Ramos (cell line): ENCODE data around the gene FAM217A.
"Not testable (repeated sequence)": the region's sequence is repeated elsewhere in the genome, so short reads cannot be mapped to it uniquely, and the experiment has no call there.

Source experiments
- in situ Hi-C: fragments of 300-500 bp; cut with MboI; formaldehyde crosslinking; loops from one replicate; pipeline ENCODE4 v1.14.3; 2022; ENCODE audit warnings: low sequenced_read_pairs; ENCODE audit not compliant: unreplicated experiment

FAM217A gene, protein sequence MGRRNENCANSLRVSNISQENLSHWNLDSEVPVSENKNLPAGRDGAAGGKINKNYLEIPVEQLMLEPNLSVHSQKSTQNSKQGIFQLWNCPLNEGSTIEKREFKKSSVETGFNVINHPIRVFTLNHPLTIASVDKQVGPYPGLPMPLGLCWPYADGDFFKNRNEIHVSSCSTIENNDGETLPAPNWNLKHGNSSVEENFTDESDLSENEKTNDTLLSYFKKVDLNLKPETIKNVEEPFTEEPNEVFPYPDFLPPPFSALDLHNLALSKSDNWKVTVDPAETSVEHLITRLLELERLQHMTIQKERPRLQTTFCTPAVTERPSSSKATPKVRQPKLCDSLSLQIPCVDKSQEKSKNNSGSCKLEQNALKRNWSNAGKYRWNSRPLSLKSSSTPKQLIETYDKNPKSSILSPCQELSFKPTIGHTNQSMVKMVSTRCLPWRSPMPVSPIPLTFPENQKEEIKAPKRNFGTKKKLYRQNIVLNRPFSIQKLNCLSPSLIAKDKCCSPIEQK

DNA sequence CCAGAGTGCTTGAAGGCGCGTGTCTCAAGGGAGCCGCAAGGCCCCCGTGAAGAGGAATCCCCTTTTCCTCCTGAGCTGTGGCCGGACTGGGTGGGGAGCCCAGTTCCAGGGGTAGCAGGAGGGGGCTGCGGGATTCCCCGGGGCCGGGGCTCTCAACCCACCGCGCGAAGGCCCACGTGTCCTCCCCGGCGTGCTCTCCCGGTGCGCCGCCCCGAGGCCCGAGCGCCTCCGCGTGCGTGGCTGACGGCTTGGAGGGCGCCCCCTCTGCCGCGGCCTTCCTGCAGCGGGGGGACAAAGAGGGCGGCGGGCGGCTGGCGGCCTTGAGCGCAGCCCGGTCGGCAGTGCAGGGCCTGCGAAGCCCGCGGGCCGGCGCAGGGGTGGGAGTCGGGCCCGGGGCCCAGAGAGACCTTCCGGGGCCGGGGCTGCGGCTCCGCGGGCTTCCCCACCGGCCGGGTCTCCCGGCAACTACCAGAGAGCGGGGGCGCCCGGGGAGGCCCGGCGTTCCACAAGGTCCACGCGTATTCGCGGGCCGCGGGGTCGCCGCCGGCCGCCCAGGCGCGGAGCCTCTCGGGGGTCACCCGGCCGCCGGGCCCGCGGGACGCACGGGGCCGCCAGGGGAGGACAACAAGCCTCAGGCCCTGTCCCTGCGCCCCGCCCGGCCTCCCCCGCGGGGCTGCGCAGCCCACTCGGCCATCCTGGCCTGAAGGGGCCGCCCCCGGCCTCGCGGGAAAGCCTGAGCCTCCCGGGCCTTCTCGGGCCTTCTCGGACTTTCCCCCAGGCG is at the start of gene FAM217A:
Gene FAM217A, minus strand, starts transcription at position 447 of the 781 bp plus-strand sequence. CDS start 1,723 bp downstream, outside the sequence.
- in situ Hi-C loops = no loop called here

GRCh38 chr6:4128072-4128471 is 49.1 kb upstream of the FAM217A start:
- in situ Hi-C loops = no loop called here

GRCh38 chr6:4125933-4126864 is 47.3 kb upstream of the FAM217A start:
- in situ Hi-C loops = no loop called here

DNA sequence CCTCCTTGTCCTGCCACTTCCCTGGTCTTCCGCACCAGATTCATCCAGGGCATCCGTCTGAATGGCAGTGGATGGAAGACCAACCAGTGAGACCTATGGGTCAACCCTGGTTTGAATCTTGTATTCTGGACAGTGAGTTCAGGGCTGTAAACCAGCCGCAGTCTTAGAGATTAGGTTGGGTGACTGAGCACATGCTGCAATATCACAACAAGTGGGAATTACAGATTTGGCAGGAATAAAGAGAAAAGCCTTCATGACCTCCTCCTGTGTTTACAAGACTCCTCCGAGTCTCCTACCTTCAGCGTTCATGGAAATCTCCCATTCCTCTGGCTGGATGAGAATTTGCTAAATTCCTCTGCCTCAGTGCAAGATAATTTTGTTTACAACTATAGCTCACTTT is 46.6 kb upstream of the FAM217A start:
- in situ Hi-C loops = no loop called here

DNA sequence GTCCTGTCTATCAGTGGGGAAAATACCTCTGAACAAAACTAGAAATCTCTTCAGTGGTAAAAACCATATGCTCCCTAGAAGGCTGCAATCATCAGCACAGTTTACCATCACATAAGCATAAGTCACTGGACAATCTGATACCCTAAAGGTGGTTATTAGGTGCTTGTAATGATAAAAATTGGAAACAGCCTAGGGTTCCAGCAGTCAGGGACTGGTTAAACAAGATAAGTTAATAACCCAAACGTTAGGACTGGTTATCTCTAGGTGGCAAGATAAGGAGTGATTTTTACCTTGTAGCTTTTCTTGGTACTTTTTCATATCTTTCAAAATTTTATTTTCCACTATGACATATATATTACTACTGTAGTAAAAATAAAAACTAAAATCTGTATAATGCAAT is 45.4 kb upstream of the FAM217A start:
- in situ Hi-C loops = no loop called here

DNA sequence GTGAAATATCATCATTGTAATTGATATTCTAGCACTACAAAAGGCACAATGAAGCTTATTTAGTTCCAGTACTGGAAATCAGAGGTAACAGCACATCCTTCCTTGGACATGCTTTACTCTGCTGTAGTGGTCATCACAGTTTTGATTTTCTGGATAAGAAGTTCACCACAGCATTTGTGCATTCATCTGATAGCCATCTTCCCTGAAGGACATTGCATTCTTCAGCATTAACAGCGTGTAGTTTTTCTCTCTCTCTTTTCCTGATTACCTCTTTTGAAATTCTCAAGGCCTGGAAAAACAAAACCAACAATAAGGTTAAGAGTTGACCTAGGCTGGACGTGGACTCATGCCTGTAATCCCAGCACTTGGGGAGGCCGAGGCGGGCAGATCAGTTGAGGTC is 36.8 kb upstream of the FAM217A start:
- in situ Hi-C loops = no loop called here

DNA sequence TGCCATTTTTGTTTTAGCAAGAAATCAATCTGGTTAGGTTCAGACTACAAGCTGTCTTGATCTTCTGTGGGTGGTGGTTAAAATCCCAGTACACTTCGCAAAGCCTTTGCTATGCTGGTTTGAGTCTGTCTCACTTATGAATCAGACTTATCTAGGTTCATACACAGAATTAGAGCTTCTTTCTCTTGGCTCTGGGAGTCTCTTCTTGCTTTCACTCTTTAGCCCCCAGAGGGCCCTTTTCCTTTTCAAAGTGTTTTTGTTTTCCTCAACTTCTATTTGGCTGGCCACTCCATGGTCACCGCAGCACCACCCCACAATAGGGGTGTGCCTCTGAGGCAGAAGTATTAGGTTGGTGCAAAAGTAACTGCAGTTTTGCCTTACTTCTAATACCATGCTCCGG is 35.2 kb upstream of the FAM217A start:
- in situ Hi-C loops = no loop called here

DNA sequence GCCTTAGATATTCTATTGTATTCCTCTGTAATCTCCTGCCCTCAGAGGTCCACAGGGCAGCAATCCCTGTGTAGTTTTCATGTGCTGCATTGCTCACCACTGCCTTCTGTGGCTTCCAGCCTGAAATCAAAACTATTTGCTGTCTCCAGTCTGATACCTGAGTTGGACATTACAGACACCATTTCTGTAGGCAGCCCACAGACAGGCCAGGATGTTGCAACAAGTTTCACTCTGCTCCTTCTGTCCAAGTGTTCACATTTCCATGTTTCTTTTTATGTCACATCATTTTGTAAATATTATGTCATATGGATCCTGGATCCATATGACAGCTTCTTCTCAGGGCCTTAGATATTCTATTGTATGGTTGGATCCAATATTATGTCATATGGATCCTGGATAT is 34.7 kb upstream of the FAM217A start:
- in situ Hi-C loops = no loop called here

DNA sequence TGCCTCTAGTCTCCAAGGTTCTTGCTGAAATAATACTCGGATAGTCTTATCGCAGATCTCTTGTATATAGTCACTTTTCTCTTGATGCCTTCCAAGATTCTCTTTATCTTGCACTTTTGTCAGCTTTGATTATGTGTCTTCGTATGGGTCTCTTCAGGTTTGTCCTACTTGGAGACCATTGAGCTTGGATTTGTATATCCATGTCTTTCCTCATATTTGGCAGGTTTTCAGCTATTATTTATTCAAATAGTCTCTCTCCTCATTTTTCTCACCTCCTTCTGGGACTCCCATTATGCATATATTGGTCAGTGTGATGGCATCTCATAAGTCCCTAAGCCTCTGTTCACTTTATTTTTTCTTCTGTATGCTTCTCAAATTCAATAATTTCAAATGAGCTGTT is 33.4 kb upstream of the FAM217A start:
- in situ Hi-C loops = no loop called here

DNA sequence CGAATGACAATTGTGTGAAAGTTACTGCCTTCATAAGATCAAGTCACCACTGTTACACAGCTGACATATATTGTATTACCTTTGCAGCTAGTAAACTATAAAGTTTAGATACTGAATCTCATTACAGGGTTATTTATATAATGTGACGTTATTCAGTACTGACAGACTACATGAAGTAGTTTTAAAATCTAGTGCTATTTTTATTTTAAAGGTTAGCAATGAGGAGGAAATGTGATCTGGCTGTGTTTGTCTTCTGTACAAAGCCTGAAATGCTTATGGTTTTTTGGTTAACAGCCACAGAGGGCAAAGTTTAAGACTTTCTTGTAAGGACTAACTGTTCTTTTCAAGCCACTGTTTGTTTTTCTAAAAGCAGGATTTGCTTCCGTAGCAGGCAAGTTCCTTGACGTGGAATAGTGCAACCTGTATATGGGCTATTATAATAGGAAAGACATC is 30.5 kb upstream of the FAM217A start:
- in situ Hi-C loops = not testable (repeated sequence)

- in situ Hi-C loops = no loop called here
Measured at GRCh38 chr6:4108561-4109093, 29.7 kb upstream of the FAM217A start.

DNA sequence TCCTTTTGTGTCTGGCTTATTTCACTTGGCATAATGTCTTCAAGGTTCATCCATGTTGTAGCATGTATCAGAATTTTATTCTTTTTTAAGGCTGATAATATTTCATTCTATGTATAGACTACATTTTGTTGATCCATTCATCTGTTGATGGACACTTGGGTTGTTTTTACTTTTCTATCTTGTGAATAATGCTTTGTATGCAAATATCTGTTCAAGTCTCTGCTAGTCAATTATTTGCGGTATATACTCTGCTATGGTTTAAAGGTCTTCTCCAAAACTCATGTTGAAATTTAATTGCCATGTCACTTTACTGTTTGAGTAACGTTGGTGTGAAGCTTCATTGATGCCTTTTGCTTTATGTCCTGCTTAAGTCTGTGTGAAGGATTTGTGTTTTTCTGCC is 28.9 kb upstream of the FAM217A start:
- in situ Hi-C loops = no loop called here

- in situ Hi-C loops = no loop called here
Measured at GRCh38 chr6:4105980-4106536, 27.1 kb upstream of the FAM217A start.

GRCh38 chr6:4103929-4104328 is 25.0 kb upstream of the FAM217A start:
- in situ Hi-C loops = no loop called here

GRCh38 chr6:4102687-4103244 is 23.8 kb upstream of the FAM217A start:
- in situ Hi-C loops = no loop called here

DNA sequence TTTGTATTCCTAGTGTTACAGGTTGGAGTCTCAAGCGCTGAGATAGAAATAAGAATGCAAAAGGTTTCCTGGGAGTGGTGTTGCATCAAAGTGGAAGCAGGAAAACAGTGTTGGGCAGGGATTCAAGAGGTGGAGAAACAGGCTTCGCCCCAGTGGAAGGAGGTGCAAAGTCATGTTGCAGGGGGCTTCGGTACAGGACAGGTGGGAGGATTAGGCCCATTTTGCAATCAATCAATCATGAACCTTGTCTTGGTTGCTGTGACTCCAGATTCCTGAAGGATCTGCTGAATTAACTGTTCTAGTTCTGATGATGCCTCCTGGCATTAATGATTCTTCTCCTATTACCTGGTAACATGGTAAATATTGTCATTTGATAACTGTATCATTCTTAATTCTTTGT is 22.4 kb upstream of the FAM217A start:
- in situ Hi-C loops = no loop called here

GRCh38 chr6:4100655-4101054 is 21.7 kb upstream of the FAM217A start:
- in situ Hi-C loops = no loop called here

DNA sequence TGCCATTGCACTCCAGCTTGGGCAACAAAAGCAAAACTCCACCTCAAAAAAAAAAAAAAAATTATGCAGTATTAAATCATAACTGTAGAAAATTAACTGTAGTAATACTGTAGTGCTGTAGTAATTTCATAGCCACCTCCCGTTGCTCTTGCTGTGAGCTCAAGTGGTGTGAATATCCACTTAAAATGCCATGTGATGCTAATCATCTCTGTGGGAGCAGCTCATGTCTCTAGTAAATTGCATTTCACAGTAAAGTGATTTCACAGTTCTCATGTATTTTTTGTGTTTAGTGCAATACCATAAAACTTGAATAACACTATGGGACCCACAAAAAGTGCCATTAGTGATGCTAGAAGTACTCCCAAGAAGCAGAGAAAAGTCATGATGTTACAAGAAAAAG is 14.4 kb upstream of the FAM217A start:
- in situ Hi-C loops = no loop called here

DNA sequence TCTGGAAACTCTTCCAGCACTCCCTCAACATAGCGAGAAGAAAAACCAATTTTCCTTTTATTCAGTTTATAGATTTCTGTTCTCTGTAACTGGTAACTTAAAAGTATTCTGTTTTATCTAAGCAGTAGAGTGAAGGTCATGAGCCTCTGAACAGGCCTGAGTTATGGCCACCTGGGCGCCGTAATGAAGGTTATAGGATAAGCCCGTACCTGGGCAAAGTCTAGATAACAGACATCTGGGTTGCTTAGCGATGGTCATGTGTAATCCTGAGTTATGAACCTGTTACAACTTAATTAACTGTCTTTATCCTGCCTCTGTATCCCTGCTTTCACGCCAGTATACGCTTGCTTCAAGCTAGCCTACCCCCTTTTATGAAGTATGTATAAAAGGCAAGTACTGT is 13.0 kb upstream of the FAM217A start:
- in situ Hi-C loops = no loop called here
